SK-N-SH (cell line): ENCODE results near the gene SPATA31D3. TPM values are rescaled to one million over a fixed set of nuclear protein-coding genes. Genes with fewer than 3 reads are reported as not detected.

ENCODE experiments used
- CTCF ChIA-PET: fragments of 300-600, 350-600 bp; formaldehyde crosslinking; extraction: SDS; loops from one replicate; lab custom pipeline; 2021; lab: Yijun Ruan, JAX
- POLR2A ChIA-PET: fragments of 350-600 bp; sonication (Branson Sonifier 250); formaldehyde crosslinking; extraction: SDS; loops from one replicate; lab custom pipeline; 2020; ENCODE audit warnings: antibody characterized with exemption, inconsistent platforms; lab: Yijun Ruan, JAX
- DNase-seq: peaks from one replicate; pipeline ENCODE4 v3.0.0; 2012
- H2AFZ ChIP-seq: fragments of 200-600 bp; sonication (generic); 2 replicates; pipeline ENCODE4 v1.8.1; 2016; ENCODE audit warnings: antibody characterized with exemption, mild to moderate bottlenecking, low read depth
- H3F3A ChIP-seq: fragments of 200-600 bp; sonication (generic); replicated peaks from 2 replicates; pipeline ENCODE3; 2016; ENCODE audit warnings: antibody characterized with exemption, mild to moderate bottlenecking; ENCODE audit not compliant: insufficient read depth
- H3K27ac ChIP-seq, 2 experiments: fragments of 200-500 bp in 1 of 2; fragments of 200-600 bp in 1 of 2; sonication (Bioruptor generic) in 1 of 2; sonication (generic), shearing (Covaris generic) in 1 of 2; 2 replicates each; pipeline versions ENCODE4 v1.5.1 to v1.6.1; 2014 to 2016; ENCODE audit warnings: low read depth in 2 of 2, inconsistent platforms in 1 of 2, low read length in 1 of 2, mild to moderate bottlenecking in 1 of 2, mixed read lengths in 1 of 2
- H3K27me3 ChIP-seq: fragments of 200-600 bp; sonication (generic), shearing (Covaris generic); 2 replicates; pipeline ENCODE4 v1.6.1; 2016; ENCODE audit warnings: mixed run types; ENCODE audit not compliant: insufficient read depth
- H3K36me3 ChIP-seq, 2 experiments: fragments of 200-500 bp in 1 of 2; fragments of 200-600 bp in 1 of 2; sonication (Bioruptor generic) in 1 of 2; sonication (generic) in 1 of 2; replicated peaks in 1 of 2; 2 replicates each; pipeline versions ENCODE3 to v1.5.1; 2014 to 2016; ENCODE audit warnings: low read length in 1 of 2, mild to moderate bottlenecking in 1 of 2; ENCODE audit not compliant: insufficient read depth in 2 of 2, control insufficient read depth in 1 of 2
- H3K4me1 ChIP-seq, 2 experiments: fragments of 200-500 bp in 1 of 2; fragments of 200-600 bp in 1 of 2; sonication (Bioruptor generic) in 1 of 2; sonication (generic), shearing (Covaris generic) in 1 of 2; 2 replicates each; pipeline versions ENCODE4 v1.5.1 to v1.6.1; 2014 to 2016; ENCODE audit warnings: low read depth in 1 of 2, low read length in 1 of 2, mixed run types in 1 of 2; ENCODE audit not compliant: insufficient read depth in 2 of 2, control insufficient read depth in 1 of 2
- H3K4me2 ChIP-seq: fragments of 200-600 bp; sonication (generic), shearing (Covaris generic); 2 replicates; pipeline ENCODE4 v1.6.1; 2017; ENCODE audit warnings: mixed run types
- H3K4me3 ChIP-seq, 2 experiments: fragments of 200-500 bp in 1 of 2; fragments of 200-600 bp in 1 of 2; sonication (Bioruptor generic) in 1 of 2; sonication (generic), shearing (Covaris generic) in 1 of 2; 2 replicates each; pipeline versions ENCODE4 v1.5.1 to v1.8.1; 2014 to 2016; ENCODE audit warnings: low read depth in 2 of 2, inconsistent platforms in 1 of 2, low read length in 1 of 2, mild to moderate bottlenecking in 1 of 2, mixed read lengths in 1 of 2, moderate library complexity in 1 of 2
- H3K79me2 ChIP-seq: fragments of 200-600 bp; sonication (generic); 2 replicates; pipeline ENCODE4 v1.8.1; 2017; ENCODE audit warnings: mild to moderate bottlenecking; ENCODE audit not compliant: insufficient read depth
- H3K9ac ChIP-seq: fragments of 200-600 bp; sonication (generic); 2 replicates; pipeline ENCODE4 v1.6.1; 2017; ENCODE audit warnings: mixed run types
- H3K9me2 ChIP-seq: fragments of 200-600 bp; sonication (generic); 2 replicates; pipeline ENCODE4 v1.6.1; 2017; ENCODE audit warnings: mixed run types
- H3K9me3 ChIP-seq: fragments of 200-600 bp; sonication (generic); 2 replicates; pipeline ENCODE4 v1.6.1; 2017; ENCODE audit warnings: mixed run types, mild to moderate bottlenecking, moderate library complexity
- H4K20me1 ChIP-seq: fragments of 200-600 bp; sonication (generic); 2 replicates; pipeline ENCODE4 v1.6.1; 2017; ENCODE audit warnings: mild to moderate bottlenecking, mixed run types; ENCODE audit not compliant: insufficient read depth
- FOXJ3 ChIP-seq: sonication (generic); formaldehyde crosslinking; IDR thresholded peaks from 2 replicates; pipeline ENCODE4 v1.5.1; 2020; ENCODE audit warnings: mild to moderate bottlenecking, missing genetic modification reagents
- FOXM1 ChIP-seq: IDR thresholded peaks from 2 replicates; pipeline ENCODE4 v1.4.0; 2012; ENCODE audit warnings: low read depth, mild to moderate bottlenecking
- GABPA ChIP-seq: IDR thresholded peaks from 2 replicates; pipeline ENCODE4 v1.4.0; 2012; ENCODE audit warnings: low read depth, mild to moderate bottlenecking
- GATA2 ChIP-seq: sonication (generic); formaldehyde crosslinking; IDR thresholded peaks from 2 replicates; pipeline ENCODE4 v1.5.0; 2020; ENCODE audit warnings: mild to moderate bottlenecking, missing genetic modification reagents
- MXI1 ChIP-seq: IDR thresholded peaks from 2 replicates; pipeline ENCODE4 v1.6.1; 2012; ENCODE audit warnings: mild to moderate bottlenecking, low read depth, low read length, improper control_type of control experiment
- NFIC ChIP-seq: IDR thresholded peaks from 2 replicates; pipeline ENCODE4 v1.4.0; 2012; ENCODE audit warnings: borderline replicate concordance
- NRF1 ChIP-seq: IDR thresholded peaks from 2 replicates; pipeline ENCODE4 v1.6.1; 2012; ENCODE audit warnings: low read depth, mild to moderate bottlenecking, low read length
- POLR2AphosphoS5 ChIP-seq: IDR thresholded peaks from 2 replicates; pipeline ENCODE4 v1.6.1; 2012; ENCODE audit warnings: low read depth, low read length
- RCOR1 ChIP-seq: fragments of 150-350 bp; IDR thresholded peaks from 2 replicates; pipeline ENCODE4 v1.6.1; 2017; ENCODE audit warnings: antibody characterized with exemption, low read length
- SIN3A ChIP-seq: IDR thresholded peaks from 2 replicates; pipeline ENCODE4 v1.6.1; 2012; ENCODE audit warnings: low read depth, mild to moderate bottlenecking, low read length, moderate library complexity, borderline replicate concordance
- SMC3 ChIP-seq: IDR thresholded peaks from 2 replicates; pipeline ENCODE4 v1.6.1; 2012; ENCODE audit warnings: low read depth, low read length, improper control_type of control experiment
- TAF1 ChIP-seq: IDR thresholded peaks from 2 replicates; pipeline ENCODE4 v1.6.1; 2012; ENCODE audit warnings: low read depth, mild to moderate bottlenecking, low read length, moderate library complexity, borderline replicate concordance
- TCF12 ChIP-seq: IDR thresholded peaks from 2 replicates; pipeline ENCODE4 v1.4.0; 2012
- TEAD4 ChIP-seq: IDR thresholded peaks from 2 replicates; pipeline ENCODE4 v1.4.0; 2012; ENCODE audit warnings: mild to moderate bottlenecking, borderline replicate concordance; ENCODE audit not compliant: insufficient read depth
- WGBS: methylation state at CpG from one replicate; pipeline ENCODE4 v1.1.6; 2017; ENCODE audit warnings: low lambda C conversion rate; 5-methylcytosine and 5-hydroxymethylcytosine counted together
- polyA plus RNA-seq, 3 experiments: library from polyadenylated mRNA; depleted of rRNA; stranded (reverse); fragments of >200 nt; gene quantifications; 2 replicates each; pipeline ENCODE4 v1.2.3, GENCODE V29; 2012
- TF ChIP-seq, protein P1 (sequence below): IDR thresholded peaks from 2 replicates; pipeline ENCODE4 v1.6.1; 2012; ENCODE audit warnings: mild to moderate bottlenecking, low read depth, low read length, moderate library complexity

The SPATA31D3 gene
- polyA plus RNA-seq, 1 of the 3 experiments (the other 2 are of a cell fraction) = not detected

DNA sequence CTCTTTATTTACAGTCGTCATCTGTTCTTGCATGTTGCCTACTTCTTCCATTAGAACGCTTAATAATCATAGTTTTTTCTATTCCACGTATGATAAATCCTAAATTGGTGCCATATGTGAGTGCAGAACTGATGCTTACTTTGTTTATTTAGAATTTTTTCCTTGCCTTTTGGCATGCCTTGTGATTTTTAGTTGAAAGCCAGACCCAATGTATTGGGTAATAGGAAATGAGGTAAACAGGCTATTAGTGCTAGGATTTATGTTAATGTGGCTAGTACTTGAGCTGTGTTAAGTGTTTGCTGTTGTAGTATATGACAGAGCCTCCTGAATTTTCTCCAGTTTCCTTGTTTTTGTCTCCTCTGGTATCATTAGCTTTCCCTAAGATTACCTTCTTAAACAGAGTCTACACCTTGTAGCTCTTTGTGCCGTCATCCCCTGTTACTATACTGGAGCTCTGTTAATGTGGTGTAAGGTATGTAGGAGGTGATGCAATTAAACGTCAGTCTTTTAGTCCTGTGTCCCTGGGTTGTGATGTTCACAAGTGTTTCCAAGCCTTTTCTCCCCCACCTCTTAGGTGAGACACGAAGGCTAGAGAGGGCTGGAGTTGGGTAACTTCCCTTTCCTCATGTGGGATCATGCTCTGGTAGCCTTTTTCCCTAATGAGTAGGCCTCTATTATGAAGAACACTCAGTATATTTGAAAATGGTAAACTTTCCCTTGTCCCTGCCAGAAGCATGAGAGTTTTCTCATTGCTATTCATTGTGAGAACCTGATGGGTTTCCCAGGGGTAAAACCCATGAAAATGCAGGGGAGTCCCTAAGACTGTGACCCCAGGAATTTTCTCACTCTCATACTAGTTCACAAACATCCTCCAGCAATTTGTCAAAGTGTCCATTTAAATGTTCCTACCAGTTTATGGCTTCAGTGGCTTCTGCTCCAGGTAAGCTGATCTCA is 21.2 kb downstream of the SPATA31D3 start:
- CTCF ChIA-PET = no interaction called here
- H4K20me1 ChIP-seq = no peaks in the 10 kb centered on the region
- 34% methylated on average over 6 of the region's 6 CpGs for WGBS
- H3F3A ChIP-seq = no peaks in the 10 kb centered on the region
- no peak overlapping the region for H3K9ac ChIP-seq
- no peaks in the 10 kb centered on the region for H3K9me2 ChIP-seq
- H3K27ac ChIP-seq = no peak overlapping the region
- H3K27me3 ChIP-seq = no peaks in the 10 kb centered on the region
- TF ChIP-seq TEAD4 = no peak
- no peak for TF ChIP-seq SIN3A
- H3K4me3 ChIP-seq = no peak overlapping the region
- H3K4me1 ChIP-seq = no peaks in the 10 kb centered on the region
- H3K4me2 ChIP-seq = no peak overlapping the region
- DNase-seq = no peak
- no peaks in the 10 kb centered on the region for H3K79me2 ChIP-seq
- H2AFZ ChIP-seq = no peak overlapping the region
- POLR2A ChIA-PET = no interaction called here
- H3K36me3 ChIP-seq = no peaks in the 10 kb centered on the region
- H3K9me3 ChIP-seq = no peaks in the 10 kb centered on the region

DNA sequence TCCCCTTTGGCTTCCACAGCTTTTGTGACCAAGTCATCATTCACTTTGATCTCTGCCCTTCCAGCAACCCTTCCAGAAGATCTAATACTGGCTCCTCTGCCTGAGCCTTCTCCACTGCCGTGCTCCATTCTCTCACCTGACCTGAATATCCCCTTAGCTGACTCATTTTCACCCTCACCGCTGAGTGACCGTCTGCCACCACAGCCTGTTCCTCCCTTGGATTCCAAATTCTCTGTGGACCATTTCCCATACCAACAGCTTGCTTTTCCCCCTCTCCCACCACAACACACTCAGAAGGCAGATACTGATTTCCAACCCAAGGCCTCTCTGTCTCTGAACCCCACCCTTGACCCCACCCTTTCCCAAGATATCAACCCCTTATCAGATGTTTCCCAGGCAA is 24.7 kb downstream of the SPATA31D3 start:
- Histone ChIP-seq H3F3A (no peaks in the 10 kb centered on the region), H2AFZ (no peak overlapping the region), H3K4me1 (no peaks in the 10 kb centered on the region), H3K36me3 (no peaks in the 10 kb centered on the region), H3K79me2 (no peaks in the 10 kb centered on the region), H3K27me3 (no peaks in the 10 kb centered on the region), H3K9me2 (no peaks in the 10 kb centered on the region), H4K20me1 (no peaks in the 10 kb centered on the region), H3K27ac (no peak overlapping the region), H3K4me3 (no peak overlapping the region), H3K9ac (no peak overlapping the region), H3K4me2 (no peak overlapping the region), H3K9me3 (no peaks in the 10 kb centered on the region)
- DNase-seq = no peak
- ChIA-PET CTCF (no interaction called here), POLR2A (no interaction called here)
- TF ChIP-seq NRF1 (no peak), GABPA (no peak), FOXJ3 (CRISPR knock-in tag) (no peak), NFIC (no peak), SMC3 (no peak), TAF1 (no peak), TCF12 (no peak), GATA2 (CRISPR knock-in tag) (no peak), RCOR1 (no peak), FOXM1 (no peak), MXI1 (no peak), POLR2AphosphoS5 (no peak)
- TF ChIP-seq, protein P1, sequence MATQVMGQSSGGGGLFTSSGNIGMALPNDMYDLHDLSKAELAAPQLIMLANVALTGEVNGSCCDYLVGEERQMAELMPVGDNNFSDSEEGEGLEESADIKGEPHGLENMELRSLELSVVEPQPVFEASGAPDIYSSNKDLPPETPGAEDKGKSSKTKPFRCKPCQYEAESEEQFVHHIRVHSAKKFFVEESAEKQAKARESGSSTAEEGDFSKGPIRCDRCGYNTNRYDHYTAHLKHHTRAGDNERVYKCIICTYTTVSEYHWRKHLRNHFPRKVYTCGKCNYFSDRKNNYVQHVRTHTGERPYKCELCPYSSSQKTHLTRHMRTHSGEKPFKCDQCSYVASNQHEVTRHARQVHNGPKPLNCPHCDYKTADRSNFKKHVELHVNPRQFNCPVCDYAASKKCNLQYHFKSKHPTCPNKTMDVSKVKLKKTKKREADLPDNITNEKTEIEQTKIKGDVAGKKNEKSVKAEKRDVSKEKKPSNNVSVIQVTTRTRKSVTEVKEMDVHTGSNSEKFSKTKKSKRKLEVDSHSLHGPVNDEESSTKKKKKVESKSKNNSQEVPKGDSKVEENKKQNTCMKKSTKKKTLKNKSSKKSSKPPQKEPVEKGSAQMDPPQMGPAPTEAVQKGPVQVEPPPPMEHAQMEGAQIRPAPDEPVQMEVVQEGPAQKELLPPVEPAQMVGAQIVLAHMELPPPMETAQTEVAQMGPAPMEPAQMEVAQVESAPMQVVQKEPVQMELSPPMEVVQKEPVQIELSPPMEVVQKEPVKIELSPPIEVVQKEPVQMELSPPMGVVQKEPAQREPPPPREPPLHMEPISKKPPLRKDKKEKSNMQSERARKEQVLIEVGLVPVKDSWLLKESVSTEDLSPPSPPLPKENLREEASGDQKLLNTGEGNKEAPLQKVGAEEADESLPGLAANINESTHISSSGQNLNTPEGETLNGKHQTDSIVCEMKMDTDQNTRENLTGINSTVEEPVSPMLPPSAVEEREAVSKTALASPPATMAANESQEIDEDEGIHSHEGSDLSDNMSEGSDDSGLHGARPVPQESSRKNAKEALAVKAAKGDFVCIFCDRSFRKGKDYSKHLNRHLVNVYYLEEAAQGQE = no peak
- WGBS = 69% methylated on average over 3 of the region's 3 CpGs
